Sigmoid colon (tissue), 4 donors: ENCODE measurements around the gene ZCCHC24.

Experiments
- CTCF ChIP-seq, 4 experiments: fragments of 450-650 bp in 3 of 4; fragments of 200-600 bp in 1 of 4; IDR thresholded peaks; one replicate each; pipeline ENCODE4 v1.5.1; 2016 to 2019; ENCODE audit warnings: antibody characterized with exemption in 4 of 4, mild to moderate bottlenecking in 3 of 4, moderate library complexity in 2 of 4
- EP300 ChIP-seq, 4 donors: sonication (generic); formaldehyde crosslinking; IDR thresholded peaks; one replicate each; pipeline ENCODE4 v1.6.1; 2017; ENCODE audit warnings: antibody characterized with exemption in 4 of 4
- POLR2A ChIP-seq, 2 donors: fragments of 450-650 bp; IDR thresholded peaks; one replicate each; pipeline ENCODE4 v1.6.1; 2016; ENCODE audit warnings: antibody characterized with exemption in 2 of 2, mild to moderate bottlenecking in 2 of 2, moderate library complexity in 2 of 2
- POLR2AphosphoS5 ChIP-seq, 4 donors: sonication (generic); formaldehyde crosslinking; IDR thresholded peaks; one replicate each; pipeline ENCODE4 v1.6.1; 2017; ENCODE audit warnings: antibody characterized with exemption in 4 of 4

DNA sequence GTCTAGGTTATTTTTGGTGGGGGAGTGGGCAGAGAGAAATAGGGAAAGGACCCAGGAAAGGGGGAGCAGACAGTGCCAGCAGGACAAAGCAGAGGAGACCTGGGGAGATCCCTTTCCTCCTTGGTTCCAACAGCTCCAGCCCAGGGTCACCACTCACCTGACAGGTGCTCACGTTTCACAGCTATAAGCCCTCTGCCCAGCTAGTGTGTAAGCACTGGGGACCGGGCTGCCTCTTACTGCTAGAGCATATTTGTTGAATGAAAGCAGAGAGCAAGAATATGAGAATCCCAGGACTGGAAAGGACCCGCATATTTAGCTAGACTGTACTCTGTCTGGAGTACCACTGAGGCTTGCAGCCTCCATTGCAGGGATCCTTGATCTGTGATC lies 6.7 kb downstream of the ZCCHC24 start:
- TF ChIP-seq CTCF (IDR thresholded peaks at IDR 0.05) (peak in 1 of 4 experiments; percentile 5), POLR2AphosphoS5 (IDR thresholded peaks at IDR 0.05) (no peak), POLR2A (IDR thresholded peaks at IDR 0.05) (no peak), EP300 (IDR thresholded peaks at IDR 0.05) (no peak)
